Ishikawa (cell line): ENCODE data around the gene KIFC3.

ENCODE experiments used
- CEBPB ChIP-seq: IDR thresholded peaks from 2 replicates; pipeline ENCODE4 v1.6.1; 2012
- CREB1 ChIP-seq: IDR thresholded peaks from 2 replicates; pipeline ENCODE4 v1.6.1; 2012; ENCODE audit warnings: low read depth
- EGR1 ChIP-seq: IDR thresholded peaks from 2 replicates; pipeline ENCODE4 v1.6.1; 2012
- EP300 ChIP-seq: IDR thresholded peaks from 2 replicates; pipeline ENCODE4 v1.6.1; 2012; ENCODE audit warnings: borderline replicate concordance
- MAX ChIP-seq: IDR thresholded peaks from 2 replicates; pipeline ENCODE4 v1.6.1; 2012
- RAD21 ChIP-seq: IDR thresholded peaks from 2 replicates; pipeline ENCODE4 v1.6.1; 2012; ENCODE audit warnings: low read depth
- REST ChIP-seq: IDR thresholded peaks from 2 replicates; pipeline ENCODE4 v1.6.1; 2012; ENCODE audit warnings: low read depth, mild to moderate bottlenecking
- TAF1 ChIP-seq: IDR thresholded peaks from 2 replicates; pipeline ENCODE4 v1.6.1; 2012; ENCODE audit warnings: low read depth, mild to moderate bottlenecking
- TCF12 ChIP-seq: IDR thresholded peaks from 2 replicates; pipeline ENCODE4 v1.6.1; 2012; ENCODE audit warnings: low read depth
- USF1 ChIP-seq: IDR thresholded peaks from 2 replicates; pipeline ENCODE4 v1.6.1; 2012
- YY1 ChIP-seq: IDR thresholded peaks from 2 replicates; pipeline ENCODE4 v1.6.1; 2012; ENCODE audit warnings: low read depth
- ZBTB7A ChIP-seq: IDR thresholded peaks from 2 replicates; pipeline ENCODE4 v1.6.1; 2012; ENCODE audit warnings: low read depth

GRCh38 chr16:57795431-57795878, 6.8 kb downstream of the KIFC3 start:
- TF ChIP-seq MAX: no peak
- TF ChIP-seq TCF12: peak; percentile 39; the same call in 1 of the 2 replicates
- no peak for TF ChIP-seq CEBPB
- TF ChIP-seq ZBTB7A: no peak
- TF ChIP-seq REST: no peak
- TF ChIP-seq YY1: no peak
- TF ChIP-seq USF1: no peak
- no peak for TF ChIP-seq EP300
- no peak for TF ChIP-seq CREB1
- no peak for TF ChIP-seq EGR1
- TF ChIP-seq TAF1: no peak
- TF ChIP-seq RAD21: peak; percentile 67
